ENCODE results near the gene ZBTB20. TPM values are rescaled to one million over a fixed set of nuclear protein-coding genes. Genes with fewer than 3 reads are reported as not detected.
"Not testable (repeated sequence)": the region's sequence is repeated elsewhere in the genome, so short reads cannot be mapped to it uniquely, and the experiment has no call there.

The ZBTB20 gene
- total RNA-seq, 1 experiment from 2014 or later = 26.5 TPM

DNA sequence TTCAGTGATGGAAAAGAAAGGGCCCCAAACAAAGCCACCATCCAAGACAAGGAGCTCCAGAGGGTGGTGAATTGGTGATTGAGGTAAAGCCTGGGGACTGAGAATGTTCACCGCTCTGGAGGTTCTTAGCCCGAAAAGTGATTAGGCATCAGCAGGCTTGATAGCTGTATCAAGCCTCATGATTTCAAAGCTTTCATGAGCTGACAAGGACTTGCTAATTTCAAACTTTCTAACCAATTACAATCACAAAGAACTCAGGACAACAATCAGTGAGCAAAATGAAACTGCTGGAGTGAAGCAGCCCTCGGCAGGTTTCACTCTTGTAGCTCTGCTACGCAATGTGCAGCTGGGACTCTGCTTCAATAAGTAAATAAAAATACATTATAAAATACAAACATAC is 461.9 kb downstream of the ZBTB20 start:
- intact Hi-C loops (cut with micrococcal nuclease; ENCODE audit: unreplicated experiment) = no loop called here
- no peaks in the 10 kb centered on the region for H3K4me1 ChIP-seq (replicated peaks; ENCODE audit: insufficient read depth)
- H3K4me3 ChIP-seq = no peak overlapping the region
- no peak overlapping the region for H3K4me2 ChIP-seq
- no peaks in the 10 kb centered on the region for H3K79me2 ChIP-seq (ENCODE audit: low read depth)
- no peak for DNase-seq
- TF ChIP-seq, protein P1, sequence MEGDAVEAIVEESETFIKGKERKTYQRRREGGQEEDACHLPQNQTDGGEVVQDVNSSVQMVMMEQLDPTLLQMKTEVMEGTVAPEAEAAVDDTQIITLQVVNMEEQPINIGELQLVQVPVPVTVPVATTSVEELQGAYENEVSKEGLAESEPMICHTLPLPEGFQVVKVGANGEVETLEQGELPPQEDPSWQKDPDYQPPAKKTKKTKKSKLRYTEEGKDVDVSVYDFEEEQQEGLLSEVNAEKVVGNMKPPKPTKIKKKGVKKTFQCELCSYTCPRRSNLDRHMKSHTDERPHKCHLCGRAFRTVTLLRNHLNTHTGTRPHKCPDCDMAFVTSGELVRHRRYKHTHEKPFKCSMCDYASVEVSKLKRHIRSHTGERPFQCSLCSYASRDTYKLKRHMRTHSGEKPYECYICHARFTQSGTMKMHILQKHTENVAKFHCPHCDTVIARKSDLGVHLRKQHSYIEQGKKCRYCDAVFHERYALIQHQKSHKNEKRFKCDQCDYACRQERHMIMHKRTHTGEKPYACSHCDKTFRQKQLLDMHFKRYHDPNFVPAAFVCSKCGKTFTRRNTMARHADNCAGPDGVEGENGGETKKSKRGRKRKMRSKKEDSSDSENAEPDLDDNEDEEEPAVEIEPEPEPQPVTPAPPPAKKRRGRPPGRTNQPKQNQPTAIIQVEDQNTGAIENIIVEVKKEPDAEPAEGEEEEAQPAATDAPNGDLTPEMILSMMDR (conservative IDR thresholded peaks at IDR 0.05) = no peak
- 0 out of 2 replicates have a peak, but pooled peaks cover 2% of the 10 kb centered on the region for H3K9me3 ChIP-seq (ENCODE audit: insufficient read depth, low read depth)
- H3K9me2 ChIP-seq (ENCODE audit: insufficient read depth) = no peaks in the 10 kb centered on the region; the same call in 1 of the 2 replicates
- H3K27ac ChIP-seq = no peak overlapping the region
- ChIA-PET POLR2A (ENCODE audit: unreplicated experiment) (no interaction called here), CTCF (no interaction called here)
- no peaks in the 10 kb centered on the region for H3F3A ChIP-seq (ENCODE audit: insufficient read depth, low read depth)
- no peaks in the 10 kb centered on the region for H3K27me3 ChIP-seq (ENCODE audit: insufficient read depth, low read depth)
- no peaks in the 10 kb centered on the region for H3K36me3 ChIP-seq (ENCODE audit: low read depth)
- H2AFZ ChIP-seq = no peak overlapping the region
- no TSS peak for BruUV-seq (replicated peaks)
- no peaks in the 10 kb centered on the region for H4K20me1 ChIP-seq (ENCODE audit: insufficient read depth)

DNA sequence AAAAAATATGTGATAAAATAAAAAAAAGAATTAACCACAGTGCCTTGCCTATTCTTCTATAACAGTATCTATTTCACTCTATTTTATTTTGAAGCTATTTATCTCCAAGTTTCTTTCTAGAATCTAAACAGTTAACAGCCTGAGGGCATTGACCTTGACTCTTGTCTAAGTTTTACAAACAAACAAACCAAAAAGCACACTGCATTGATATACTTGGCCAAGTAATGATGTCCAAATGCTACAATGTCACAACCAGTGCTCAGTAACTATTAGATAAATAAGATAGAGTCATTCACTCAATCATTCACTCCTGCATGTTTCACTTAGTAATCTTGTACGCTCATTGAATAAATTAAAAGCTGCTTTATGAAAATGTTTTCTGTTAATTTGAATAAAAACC is 466.8 kb downstream of the ZBTB20 start:
- CTCF ChIA-PET = no interaction called here

DNA sequence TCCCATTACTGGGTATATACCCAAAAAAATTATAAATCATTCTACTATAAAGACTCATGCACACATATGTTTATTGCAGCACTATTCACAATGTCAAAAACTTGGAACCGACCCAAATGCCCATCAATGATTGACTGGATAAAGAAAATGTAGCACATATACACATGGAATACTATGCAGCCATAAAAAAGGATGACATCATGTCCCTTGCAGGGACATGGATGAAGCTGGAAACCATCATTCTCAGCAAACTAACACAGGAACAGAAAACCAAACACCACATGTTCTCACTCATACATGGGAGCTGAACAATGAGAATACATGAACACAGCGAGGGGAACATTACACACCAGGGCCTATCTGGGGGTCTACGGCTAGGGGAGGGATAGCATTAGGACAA is 467.3 kb downstream of the ZBTB20 start:
- H3K4me3 ChIP-seq; H2AFZ ChIP-seq; H3K9me3 ChIP-seq (ENCODE audit: insufficient read depth, low read depth); H3F3A ChIP-seq (ENCODE audit: insufficient read depth, low read depth); POLR2A ChIA-PET (ENCODE audit: unreplicated experiment); DNase-seq; H3K9me2 ChIP-seq (ENCODE audit: insufficient read depth); H3K79me2 ChIP-seq (ENCODE audit: low read depth); H3K27me3 ChIP-seq (ENCODE audit: insufficient read depth, low read depth); H3K27ac ChIP-seq; H4K20me1 ChIP-seq (ENCODE audit: insufficient read depth); H3K4me2 ChIP-seq; CTCF ChIA-PET; H3K36me3 ChIP-seq (ENCODE audit: low read depth); intact Hi-C loops (cut with micrococcal nuclease; ENCODE audit: unreplicated experiment); BruUV-seq (replicated peaks); H3K4me1 ChIP-seq (replicated peaks; ENCODE audit: insufficient read depth): not testable (repeated sequence)

More for the DNA sequence above, 466.8 kb downstream of the ZBTB20 start:
- Histone ChIP-seq H2AFZ (no peak overlapping the region), H3K4me2 (no peak overlapping the region), H3K4me1 (replicated peaks; ENCODE audit: insufficient read depth) (no peaks in the 10 kb centered on the region), H3K4me3 (no peak overlapping the region), H3K27ac (no peak overlapping the region), H4K20me1 (ENCODE audit: insufficient read depth) (no peaks in the 10 kb centered on the region), H3K79me2 (ENCODE audit: low read depth) (no peaks in the 10 kb centered on the region), H3K9me3 (ENCODE audit: insufficient read depth, low read depth) (no peaks in the 10 kb centered on the region), H3F3A (ENCODE audit: insufficient read depth, low read depth) (no peaks in the 10 kb centered on the region), H3K27me3 (ENCODE audit: insufficient read depth, low read depth) (no peaks in the 10 kb centered on the region), H3K9me2 (ENCODE audit: insufficient read depth) (no peaks in the 10 kb centered on the region), H3K36me3 (ENCODE audit: low read depth) (no peaks in the 10 kb centered on the region)
- BruUV-seq (replicated peaks) = no TSS peak
- TF ChIP-seq EZH2 (IDR thresholded peaks at IDR 0.05; ENCODE audit: low read depth) = no peak
- intact Hi-C loops (cut with micrococcal nuclease; ENCODE audit: unreplicated experiment) = no loop called here
- no peak for DNase-seq
- POLR2A ChIA-PET (ENCODE audit: unreplicated experiment) = interaction anchor here (0.6 kb wide), 1 partner anchor 72 kb away, joined by 11 read pairs; no protein-coding TSS in a partner anchor

DNA sequence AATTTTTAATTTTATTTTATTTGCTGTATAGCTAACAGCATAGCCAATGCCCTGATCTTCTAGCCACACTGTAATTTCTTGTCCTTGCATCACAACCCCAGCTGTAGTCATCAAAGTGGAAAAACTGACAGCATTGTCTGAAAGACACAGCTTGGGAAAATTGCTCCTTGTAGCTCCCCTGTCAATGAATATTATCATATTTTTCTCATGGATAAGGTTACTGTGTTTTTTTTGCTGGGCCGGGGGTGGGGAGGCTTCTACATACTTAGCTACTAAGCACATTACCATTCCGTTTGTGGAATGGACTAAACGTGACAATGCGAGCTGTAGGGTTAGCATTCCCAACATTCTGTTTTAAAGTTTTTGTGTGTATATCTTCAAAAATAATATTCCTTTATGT is 472.0 kb downstream of the ZBTB20 start:
- Histone ChIP-seq H3K27ac (no peak overlapping the region), H3K9me2 (ENCODE audit: insufficient read depth) (no peaks in the 10 kb centered on the region), H3F3A (ENCODE audit: insufficient read depth, low read depth) (no peaks in the 10 kb centered on the region; the same call in 1 of the 2 replicates), H3K9me3 (ENCODE audit: insufficient read depth, low read depth) (no peaks in the 10 kb centered on the region), H3K27me3 (ENCODE audit: insufficient read depth, low read depth) (no peaks in the 10 kb centered on the region), H3K36me3 (ENCODE audit: low read depth) (no peaks in the 10 kb centered on the region), H3K79me2 (ENCODE audit: low read depth) (no peaks in the 10 kb centered on the region), H3K4me1 (replicated peaks; ENCODE audit: insufficient read depth) (no peaks in the 10 kb centered on the region), H4K20me1 (ENCODE audit: insufficient read depth) (no peaks in the 10 kb centered on the region), H2AFZ (no peak overlapping the region), H3K4me3 (no peak overlapping the region), H3K4me2 (no peak overlapping the region)
- ChIA-PET POLR2A (ENCODE audit: unreplicated experiment) (interaction anchor here (0.6 kb wide), 1 partner anchor 21 kb away, joined by 4 read pairs; no protein-coding TSS in a partner anchor), CTCF (no interaction called here)
- no TSS peak for BruUV-seq (replicated peaks)
- no peak for TF ChIP-seq EZH2 (IDR thresholded peaks at IDR 0.05; ENCODE audit: low read depth)
- TF ChIP-seq, protein P1 (conservative IDR thresholded peaks at IDR 0.05) = no peak
- DNase-seq = no peak
- intact Hi-C loops (cut with micrococcal nuclease; ENCODE audit: unreplicated experiment) = no loop called here

All from PC-9 (cell line).